ENCODE results near the gene RGS10.

RGS10 gene

GRCh38 chr10:119546009-119546408 is 3.5 kb upstream of the RGS10 start (continued):
- TF ChIP-seq, protein P1, sequence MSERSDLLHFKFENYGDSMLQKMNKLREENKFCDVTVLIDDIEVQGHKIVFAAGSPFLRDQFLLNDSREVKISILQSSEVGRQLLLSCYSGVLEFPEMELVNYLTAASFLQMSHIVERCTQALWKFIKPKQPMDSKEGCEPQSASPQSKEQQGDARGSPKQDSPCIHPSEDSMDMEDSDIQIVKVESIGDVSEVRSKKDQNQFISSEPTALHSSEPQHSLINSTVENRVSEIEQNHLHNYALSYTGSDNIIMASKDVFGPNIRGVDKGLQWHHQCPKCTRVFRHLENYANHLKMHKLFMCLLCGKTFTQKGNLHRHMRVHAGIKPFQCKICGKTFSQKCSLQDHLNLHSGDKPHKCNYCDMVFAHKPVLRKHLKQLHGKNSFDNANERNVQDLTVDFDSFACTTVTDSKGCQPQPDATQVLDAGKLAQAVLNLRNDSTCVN (tag by site-specific recombination; optimal IDR thresholded peaks at IDR 0.05) = no peak
- TF ChIP-seq ZNF311 (tag by site-specific recombination; IDR thresholded peaks at IDR 0.05; ENCODE audit: borderline replicate concordance) = no peak
- TF ChIP-seq GLIS1 (tag by site-specific recombination; IDR thresholded peaks at IDR 0.05) = no peak
- no peak for TF ChIP-seq ZNF335 (tag by site-specific recombination; conservative IDR thresholded peaks at IDR 0.05)
- no peak for TF ChIP-seq ZNF391 (tag by site-specific recombination; IDR thresholded peaks at IDR 0.05; ENCODE audit: borderline replicate concordance, low read depth)
- TF ChIP-seq, protein P2, sequence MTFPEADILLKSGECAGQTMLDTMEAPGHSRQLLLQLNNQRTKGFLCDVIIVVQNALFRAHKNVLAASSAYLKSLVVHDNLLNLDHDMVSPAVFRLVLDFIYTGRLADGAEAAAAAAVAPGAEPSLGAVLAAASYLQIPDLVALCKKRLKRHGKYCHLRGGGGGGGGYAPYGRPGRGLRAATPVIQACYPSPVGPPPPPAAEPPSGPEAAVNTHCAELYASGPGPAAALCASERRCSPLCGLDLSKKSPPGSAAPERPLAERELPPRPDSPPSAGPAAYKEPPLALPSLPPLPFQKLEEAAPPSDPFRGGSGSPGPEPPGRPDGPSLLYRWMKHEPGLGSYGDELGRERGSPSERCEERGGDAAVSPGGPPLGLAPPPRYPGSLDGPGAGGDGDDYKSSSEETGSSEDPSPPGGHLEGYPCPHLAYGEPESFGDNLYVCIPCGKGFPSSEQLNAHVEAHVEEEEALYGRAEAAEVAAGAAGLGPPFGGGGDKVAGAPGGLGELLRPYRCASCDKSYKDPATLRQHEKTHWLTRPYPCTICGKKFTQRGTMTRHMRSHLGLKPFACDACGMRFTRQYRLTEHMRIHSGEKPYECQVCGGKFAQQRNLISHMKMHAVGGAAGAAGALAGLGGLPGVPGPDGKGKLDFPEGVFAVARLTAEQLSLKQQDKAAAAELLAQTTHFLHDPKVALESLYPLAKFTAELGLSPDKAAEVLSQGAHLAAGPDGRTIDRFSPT (tag by site-specific recombination; IDR thresholded peaks at IDR 0.05) = no peak
- TF ChIP-seq ZNF670 (tag by site-specific recombination; IDR thresholded peaks at IDR 0.05; ENCODE audit: low read depth) = no peak
- no peak for TF ChIP-seq GLI4 (tag by site-specific recombination; IDR thresholded peaks at IDR 0.05)
- TF ChIP-seq, protein P3, sequence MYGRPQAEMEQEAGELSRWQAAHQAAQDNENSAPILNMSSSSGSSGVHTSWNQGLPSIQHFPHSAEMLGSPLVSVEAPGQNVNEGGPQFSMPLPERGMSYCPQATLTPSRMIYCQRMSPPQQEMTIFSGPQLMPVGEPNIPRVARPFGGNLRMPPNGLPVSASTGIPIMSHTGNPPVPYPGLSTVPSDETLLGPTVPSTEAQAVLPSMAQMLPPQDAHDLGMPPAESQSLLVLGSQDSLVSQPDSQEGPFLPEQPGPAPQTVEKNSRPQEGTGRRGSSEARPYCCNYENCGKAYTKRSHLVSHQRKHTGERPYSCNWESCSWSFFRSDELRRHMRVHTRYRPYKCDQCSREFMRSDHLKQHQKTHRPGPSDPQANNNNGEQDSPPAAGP (tag by site-specific recombination; IDR thresholded peaks at IDR 0.05) = no peak
- TF ChIP-seq YY1 (tag by site-specific recombination; IDR thresholded peaks at IDR 0.05) = no peak
- TF ChIP-seq ZBTB21 (tag by site-specific recombination; IDR thresholded peaks at IDR 0.05) = no peak
- TF ChIP-seq SCRT2 (tag by site-specific recombination; IDR thresholded peaks at IDR 0.05) = no peak
- TF ChIP-seq ZNF791 (tag by site-specific recombination; IDR thresholded peaks at IDR 0.05) = no peak
- TF ChIP-seq, protein P4, sequence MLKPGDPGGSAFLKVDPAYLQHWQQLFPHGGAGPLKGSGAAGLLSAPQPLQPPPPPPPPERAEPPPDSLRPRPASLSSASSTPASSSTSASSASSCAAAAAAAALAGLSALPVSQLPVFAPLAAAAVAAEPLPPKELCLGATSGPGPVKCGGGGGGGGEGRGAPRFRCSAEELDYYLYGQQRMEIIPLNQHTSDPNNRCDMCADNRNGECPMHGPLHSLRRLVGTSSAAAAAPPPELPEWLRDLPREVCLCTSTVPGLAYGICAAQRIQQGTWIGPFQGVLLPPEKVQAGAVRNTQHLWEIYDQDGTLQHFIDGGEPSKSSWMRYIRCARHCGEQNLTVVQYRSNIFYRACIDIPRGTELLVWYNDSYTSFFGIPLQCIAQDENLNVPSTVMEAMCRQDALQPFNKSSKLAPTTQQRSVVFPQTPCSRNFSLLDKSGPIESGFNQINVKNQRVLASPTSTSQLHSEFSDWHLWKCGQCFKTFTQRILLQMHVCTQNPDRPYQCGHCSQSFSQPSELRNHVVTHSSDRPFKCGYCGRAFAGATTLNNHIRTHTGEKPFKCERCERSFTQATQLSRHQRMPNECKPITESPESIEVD (tag by site-specific recombination; IDR thresholded peaks at IDR 0.05) = peak; percentile 67
- TF ChIP-seq EGR2 (tag by site-specific recombination; IDR thresholded peaks at IDR 0.05; ENCODE audit: low read depth) = peak; percentile 57; the same call in 1 of the 2 replicates
- TF ChIP-seq OVOL3 (tag by site-specific recombination; IDR thresholded peaks at IDR 0.05) = no peak
- TF ChIP-seq MEIS1 (CRISPR knock-in tag; IDR thresholded peaks at IDR 0.05; ENCODE audit: borderline replicate concordance) = no peak
- no peak for TF ChIP-seq KLF16 (tag by site-specific recombination; IDR thresholded peaks at IDR 0.05)
- TF ChIP-seq ZNF394 (tag by site-specific recombination; IDR thresholded peaks at IDR 0.05; ENCODE audit: borderline replicate concordance) = no peak
- TF ChIP-seq ZNF501 (tag by site-specific recombination; IDR thresholded peaks at IDR 0.05) = no peak
- TF ChIP-seq TRIM28 (IDR thresholded peaks at IDR 0.05; ENCODE audit: borderline replicate concordance, low read length) = no peak
- TF ChIP-seq ZNF2 (tag by site-specific recombination; IDR thresholded peaks at IDR 0.05) = no peak
- TF ChIP-seq, protein P5, sequence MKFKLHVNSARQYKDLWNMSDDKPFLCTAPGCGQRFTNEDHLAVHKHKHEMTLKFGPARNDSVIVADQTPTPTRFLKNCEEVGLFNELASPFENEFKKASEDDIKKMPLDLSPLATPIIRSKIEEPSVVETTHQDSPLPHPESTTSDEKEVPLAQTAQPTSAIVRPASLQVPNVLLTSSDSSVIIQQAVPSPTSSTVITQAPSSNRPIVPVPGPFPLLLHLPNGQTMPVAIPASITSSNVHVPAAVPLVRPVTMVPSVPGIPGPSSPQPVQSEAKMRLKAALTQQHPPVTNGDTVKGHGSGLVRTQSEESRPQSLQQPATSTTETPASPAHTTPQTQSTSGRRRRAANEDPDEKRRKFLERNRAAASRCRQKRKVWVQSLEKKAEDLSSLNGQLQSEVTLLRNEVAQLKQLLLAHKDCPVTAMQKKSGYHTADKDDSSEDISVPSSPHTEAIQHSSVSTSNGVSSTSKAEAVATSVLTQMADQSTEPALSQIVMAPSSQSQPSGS (tag by site-specific recombination; IDR thresholded peaks at IDR 0.05; ENCODE audit: low read depth) = no peak
- TF ChIP-seq KLF1 (tag by site-specific recombination; IDR thresholded peaks at IDR 0.05) = no peak
- no peak for TF ChIP-seq ZNF239 (tag by site-specific recombination; IDR thresholded peaks at IDR 0.05)
- no peak for TF ChIP-seq ZNF140 (tag by site-specific recombination; IDR thresholded peaks at IDR 0.05)
- TF ChIP-seq, protein P6, sequence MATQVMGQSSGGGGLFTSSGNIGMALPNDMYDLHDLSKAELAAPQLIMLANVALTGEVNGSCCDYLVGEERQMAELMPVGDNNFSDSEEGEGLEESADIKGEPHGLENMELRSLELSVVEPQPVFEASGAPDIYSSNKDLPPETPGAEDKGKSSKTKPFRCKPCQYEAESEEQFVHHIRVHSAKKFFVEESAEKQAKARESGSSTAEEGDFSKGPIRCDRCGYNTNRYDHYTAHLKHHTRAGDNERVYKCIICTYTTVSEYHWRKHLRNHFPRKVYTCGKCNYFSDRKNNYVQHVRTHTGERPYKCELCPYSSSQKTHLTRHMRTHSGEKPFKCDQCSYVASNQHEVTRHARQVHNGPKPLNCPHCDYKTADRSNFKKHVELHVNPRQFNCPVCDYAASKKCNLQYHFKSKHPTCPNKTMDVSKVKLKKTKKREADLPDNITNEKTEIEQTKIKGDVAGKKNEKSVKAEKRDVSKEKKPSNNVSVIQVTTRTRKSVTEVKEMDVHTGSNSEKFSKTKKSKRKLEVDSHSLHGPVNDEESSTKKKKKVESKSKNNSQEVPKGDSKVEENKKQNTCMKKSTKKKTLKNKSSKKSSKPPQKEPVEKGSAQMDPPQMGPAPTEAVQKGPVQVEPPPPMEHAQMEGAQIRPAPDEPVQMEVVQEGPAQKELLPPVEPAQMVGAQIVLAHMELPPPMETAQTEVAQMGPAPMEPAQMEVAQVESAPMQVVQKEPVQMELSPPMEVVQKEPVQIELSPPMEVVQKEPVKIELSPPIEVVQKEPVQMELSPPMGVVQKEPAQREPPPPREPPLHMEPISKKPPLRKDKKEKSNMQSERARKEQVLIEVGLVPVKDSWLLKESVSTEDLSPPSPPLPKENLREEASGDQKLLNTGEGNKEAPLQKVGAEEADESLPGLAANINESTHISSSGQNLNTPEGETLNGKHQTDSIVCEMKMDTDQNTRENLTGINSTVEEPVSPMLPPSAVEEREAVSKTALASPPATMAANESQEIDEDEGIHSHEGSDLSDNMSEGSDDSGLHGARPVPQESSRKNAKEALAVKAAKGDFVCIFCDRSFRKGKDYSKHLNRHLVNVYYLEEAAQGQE (tag by site-specific recombination; IDR thresholded peaks at IDR 0.05) = no peak
- TF ChIP-seq ZFHX2 (tag by site-specific recombination; conservative IDR thresholded peaks at IDR 0.05) = peak; percentile 65
- TF ChIP-seq ZNF121 (tag by site-specific recombination; IDR thresholded peaks at IDR 0.05) = no peak
- no peak for TF ChIP-seq SP3 (tag by site-specific recombination; IDR thresholded peaks at IDR 0.05)

Measured in HEK293 (cell line).